IPS-15b (cell line): Measurements from ENCODE around the gene TOB1.

Source experiments
- H3K27me3 ChIP-seq: one replicate; pipeline ENCODE4 v1.6.1; 2013; ENCODE audit warnings: low read length; ENCODE audit not compliant: control insufficient read depth, insufficient read depth
- H3K36me3 ChIP-seq: one replicate; pipeline ENCODE4 v1.6.1; 2013; ENCODE audit warnings: low read length; ENCODE audit not compliant: control insufficient read depth, insufficient read depth
- H3K4me1 ChIP-seq: one replicate; pipeline ENCODE4 v1.6.1; 2013; ENCODE audit warnings: mild to moderate bottlenecking, low read length; ENCODE audit not compliant: control insufficient read depth, insufficient read depth
- H3K4me3 ChIP-seq: one replicate; pipeline ENCODE4 v1.5.1; 2013; ENCODE audit warnings: low read depth, low read length
- H3K9ac ChIP-seq: one replicate; pipeline ENCODE4 v1.6.1; 2013; ENCODE audit warnings: low read depth, mild to moderate bottlenecking, low read length
- H3K9me3 ChIP-seq: one replicate; pipeline ENCODE4 v1.6.1; 2013; ENCODE audit warnings: mild to moderate bottlenecking, low read length; ENCODE audit not compliant: control insufficient read depth, insufficient read depth

Gene TOB1

GRCh38 chr17:50866261-50866949 lies at the start of gene TOB1:
Gene TOB1 (minus strand): TSS chr17:50866354. CDS start chr17:50864017, 2,337 bp downstream.
- Histone ChIP-seq H3K9me3 (no peaks in the 10 kb centered on the region), H3K4me1 (no peaks in the 10 kb centered on the region), H3K9ac (peak within 1 kb of the TSS; percentile 87), H3K36me3 (peaks cover 2% of the 10 kb centered on the region), H3K27me3 (no peaks in the 10 kb centered on the region), H3K4me3 (peak within 1 kb of the TSS; percentile 97)

GRCh38 chr17:50914505-50915063 lies 48.4 kb upstream of the TOB1 start:
- Histone ChIP-seq H3K9ac (no peak overlapping the region), H3K4me3 (no peak overlapping the region), H3K36me3 (no peaks in the 10 kb centered on the region), H3K4me1 (peaks cover 8% of the 10 kb centered on the region), H3K27me3 (no peaks in the 10 kb centered on the region), H3K9me3 (no peaks in the 10 kb centered on the region)

GRCh38 chr17:50913120-50913519 lies 47.0 kb upstream of the TOB1 start:
- Histone ChIP-seq H3K27me3 (no peaks in the 10 kb centered on the region), H3K9ac (no peak overlapping the region), H3K9me3 (no peaks in the 10 kb centered on the region), H3K36me3 (no peaks in the 10 kb centered on the region), H3K4me3 (no peak overlapping the region), H3K4me1 (peaks cover 6% of the 10 kb centered on the region)

GRCh38 chr17:50911890-50912289 lies 45.7 kb upstream of the TOB1 start:
- Histone ChIP-seq H3K27me3 (no peaks in the 10 kb centered on the region), H3K9ac (no peak overlapping the region), H3K4me1 (peaks cover 6% of the 10 kb centered on the region), H3K36me3 (no peaks in the 10 kb centered on the region), H3K9me3 (no peaks in the 10 kb centered on the region), H3K4me3 (no peak overlapping the region)

GRCh38 chr17:50911450-50911849 lies 45.3 kb upstream of the TOB1 start:
- Histone ChIP-seq H3K9me3 (no peaks in the 10 kb centered on the region), H3K4me3 (no peak overlapping the region), H3K27me3 (no peaks in the 10 kb centered on the region), H3K36me3 (no peaks in the 10 kb centered on the region), H3K9ac (no peak overlapping the region), H3K4me1 (peaks cover 6% of the 10 kb centered on the region)

GRCh38 chr17:50909765-50910605 lies 43.8 kb upstream of the TOB1 start:
- Histone ChIP-seq H3K4me3 (no peak overlapping the region), H3K27me3 (no peaks in the 10 kb centered on the region), H3K4me1 (peaks cover 13% of the 10 kb centered on the region), H3K9me3 (no peaks in the 10 kb centered on the region), H3K9ac (no peak overlapping the region), H3K36me3 (no peaks in the 10 kb centered on the region)

GRCh38 chr17:50908860-50909764 lies 43.0 kb upstream of the TOB1 start:
- H3K27me3 ChIP-seq = no peaks in the 10 kb centered on the region
- H3K9ac ChIP-seq = no peak overlapping the region
- H3K4me1 ChIP-seq = peaks cover 17% of the 10 kb centered on the region
- H3K36me3 ChIP-seq = no peaks in the 10 kb centered on the region
- H3K4me3 ChIP-seq = no peak overlapping the region
- H3K9me3 ChIP-seq = no peaks in the 10 kb centered on the region

- Histone ChIP-seq H3K27me3 (no peaks in the 10 kb centered on the region), H3K4me1 (peaks cover 23% of the 10 kb centered on the region), H3K4me3 (no peak overlapping the region), H3K36me3 (no peaks in the 10 kb centered on the region), H3K9ac (no peak overlapping the region), H3K9me3 (no peaks in the 10 kb centered on the region)
Measured at GRCh38 chr17:50908140-50908859, 42.1 kb upstream of the TOB1 start.

- no peaks in the 10 kb centered on the region for H3K27me3 ChIP-seq
- H3K9ac ChIP-seq = no peak overlapping the region
- no peaks in the 10 kb centered on the region for H3K9me3 ChIP-seq
- H3K4me1 ChIP-seq = peaks cover 20% of the 10 kb centered on the region
- no peak overlapping the region for H3K4me3 ChIP-seq
- H3K36me3 ChIP-seq = no peaks in the 10 kb centered on the region
Measured at GRCh38 chr17:50906443-50906842, 40.3 kb upstream of the TOB1 start.

GRCh38 chr17:50905460-50905803 lies 39.3 kb upstream of the TOB1 start:
- Histone ChIP-seq H3K4me1 (peaks cover 20% of the 10 kb centered on the region), H3K9ac (no peak overlapping the region), H3K9me3 (no peaks in the 10 kb centered on the region), H3K36me3 (no peaks in the 10 kb centered on the region), H3K4me3 (no peak overlapping the region), H3K27me3 (no peaks in the 10 kb centered on the region)
